Keratinocyte (primary cell): ENCODE data around the gene ACVR1. TPM values are rescaled to one million over a fixed set of nuclear protein-coding genes. Genes with fewer than 3 reads are reported as not detected.

ENCODE experiments used
- DNase-seq: peaks from one replicate; pipeline ENCODE4 v3.0.0-alpha.2; 2011; ENCODE audit warnings: low read depth, missing footprints, low spot score
- FAIRE-seq: peaks from 2 replicates; lab custom pipeline; 2011; peaks lifted over from hg19 to GRCh38; lab: Jason Lieb, UNC
- H2AFZ ChIP-seq: 2 replicates; pipeline ENCODE4 v1.6.0; 2012; ENCODE audit warnings: low read length, control low read depth, inconsistent platforms; ENCODE audit not compliant: control insufficient read depth
- H3K27ac ChIP-seq: 2 replicates; pipeline ENCODE4 v1.5.1; 2011; ENCODE audit warnings: low read length; ENCODE audit not compliant: control insufficient read depth, insufficient read depth
- H3K27me3 ChIP-seq: 3 replicates; pipeline ENCODE4 v1.6.0; 2011; ENCODE audit warnings: low read length; ENCODE audit not compliant: control insufficient read depth, insufficient read depth; ENCODE audit errors: extremely low read depth
- H3K36me3 ChIP-seq, 2 experiments: 2 replicates in 1 of 2; 3 replicates in 1 of 2; pipeline ENCODE4 v1.5.1; 2011; ENCODE audit warnings: low read length in 2 of 2, mild to moderate bottlenecking in 1 of 2; ENCODE audit not compliant: control insufficient read depth in 2 of 2, insufficient read depth in 2 of 2; ENCODE audit errors: extremely low read depth in 1 of 2
- H3K4me1 ChIP-seq: 3 replicates; pipeline ENCODE4 v1.5.1; 2011; ENCODE audit warnings: low read length; ENCODE audit not compliant: control insufficient read depth, insufficient read depth; ENCODE audit errors: extremely low read depth
- H3K4me2 ChIP-seq: 3 replicates; pipeline ENCODE4 v1.6.0; 2011; ENCODE audit warnings: low read depth, low read length; ENCODE audit not compliant: control insufficient read depth, insufficient read depth; ENCODE audit errors: extremely low read depth
- H3K4me3 ChIP-seq, 3 experiments: fragments of 200-600 bp in 1 of 3; sonication (generic) in 1 of 3; 2 replicates in 2 of 3; 3 replicates in 1 of 3; pipeline ENCODE4 v1.5.1; 2011 to 2016; ENCODE audit warnings: low read length in 3 of 3, mild to moderate bottlenecking in 3 of 3, control low read depth in 2 of 3, inconsistent platforms in 1 of 3, low read depth in 1 of 3, mixed read lengths in 1 of 3, mixed run types in 1 of 3, moderate library complexity in 1 of 3; ENCODE audit not compliant: control insufficient read depth in 2 of 3, insufficient read depth in 2 of 3; ENCODE audit errors: extremely low read depth in 1 of 3
- H3K79me2 ChIP-seq: 2 replicates; pipeline ENCODE4 v1.6.0; 2012; ENCODE audit warnings: low read length; ENCODE audit not compliant: control insufficient read depth, insufficient read depth
- H3K9ac ChIP-seq: 3 replicates; pipeline ENCODE4 v1.6.0; 2011; ENCODE audit warnings: low read length; ENCODE audit not compliant: control insufficient read depth, insufficient read depth; ENCODE audit errors: extremely low read depth
- H3K9me1 ChIP-seq: 3 replicates; pipeline ENCODE4 v1.6.0; 2011; ENCODE audit warnings: low read length; ENCODE audit not compliant: control insufficient read depth, insufficient read depth; ENCODE audit errors: extremely low read depth
- H3K9me3 ChIP-seq: 2 replicates; pipeline ENCODE4 v1.5.1; 2012; ENCODE audit warnings: low read depth, low read length; ENCODE audit not compliant: control insufficient read depth
- H4K20me1 ChIP-seq: 3 replicates; pipeline ENCODE4 v1.6.0; 2011; ENCODE audit warnings: low read length; ENCODE audit not compliant: control insufficient read depth, insufficient read depth; ENCODE audit errors: extremely low read depth
- EZH2 ChIP-seq: IDR thresholded peaks from one replicate; pipeline ENCODE4 v1.6.1; 2012; ENCODE audit warnings: inconsistent platforms, mild to moderate bottlenecking, low read length, moderate library complexity
- dilution Hi-C: fragments of 300-500 bp; cut with MboI; formaldehyde crosslinking; loops from one replicate; pipeline ENCODE4 v1.7.0; 2020; ENCODE audit warnings: low sequenced_read_pairs; ENCODE audit not compliant: extremely low pct_ligation_motif_present
- polyA plus RNA-seq, 5 experiments: library from polyadenylated mRNA; depleted of rRNA in 3 of 5; stranded (reverse) in 3 of 5; stranded (forward) in 1 of 5; unstranded in 1 of 5; fragments of >200 nt; gene quantifications; 1 replicate in 1 of 5; 2 replicates in 3 of 5; 3 replicates in 1 of 5; pipeline versions ENCODE4 v1.2.1 to v1.2.3, GENCODE V29; 2011 to 2012; ENCODE audit warnings: missing spikeins in 2 of 5, low read depth in 1 of 5, low replicate concordance in 1 of 5
- TF ChIP-seq, protein P1 (sequence below), 3 experiments: IDR thresholded peaks in 1 of 3; conservative IDR thresholded peaks in 1 of 3; optimal IDR thresholded peaks in 1 of 3; 2 replicates in 2 of 3; 3 replicates in 1 of 3; pipeline versions ENCODE3 to v1.5.1; 2011; ENCODE audit warnings: low read length in 3 of 3, mild to moderate bottlenecking in 3 of 3, moderate library complexity in 2 of 3, control low read depth in 1 of 3, inconsistent platforms in 1 of 3; ENCODE audit not compliant: insufficient read depth in 2 of 3; ENCODE audit errors: extremely low read depth in 1 of 3

Gene ACVR1
- polyA plus RNA-seq, 1 donor (not counting 4 experiments of a cell fraction or from before 2014, with no cell fraction given) = 30.8 TPM

DNA sequence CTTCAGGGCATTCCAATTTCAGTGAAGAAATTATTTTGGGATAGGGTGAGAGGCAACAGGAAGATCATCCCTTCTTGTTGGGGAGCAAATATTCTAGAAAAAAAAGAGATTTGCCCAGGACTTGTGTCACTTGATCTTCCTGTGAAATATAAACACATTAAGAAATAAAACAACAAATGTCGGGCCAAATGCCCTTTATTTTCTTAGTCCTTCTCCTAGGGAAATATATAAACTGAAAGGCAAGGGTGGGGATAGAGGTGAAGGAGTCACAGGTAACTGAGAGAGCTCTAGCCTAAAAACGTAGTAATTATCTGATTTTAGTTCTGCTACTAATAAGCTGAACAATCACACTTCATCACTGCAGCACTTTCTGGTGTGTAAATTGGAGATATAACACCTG, 142.9 kb downstream of the ACVR1 start:
- FAIRE-seq (no peak), DNase-seq (no peak)
- no peaks in the 10 kb centered on the region for H4K20me1 ChIP-seq
- dilution Hi-C loops = no loop called here
- H3K9me1 ChIP-seq = no peaks in the 10 kb centered on the region
- H2AFZ ChIP-seq = no peak overlapping the region
- no peaks in the 10 kb centered on the region for H3K9me3 ChIP-seq
- no peaks in the 10 kb centered on the region for H3K27me3 ChIP-seq
- H3K4me2 ChIP-seq = no peak overlapping the region
- TF ChIP-seq, protein P1, sequence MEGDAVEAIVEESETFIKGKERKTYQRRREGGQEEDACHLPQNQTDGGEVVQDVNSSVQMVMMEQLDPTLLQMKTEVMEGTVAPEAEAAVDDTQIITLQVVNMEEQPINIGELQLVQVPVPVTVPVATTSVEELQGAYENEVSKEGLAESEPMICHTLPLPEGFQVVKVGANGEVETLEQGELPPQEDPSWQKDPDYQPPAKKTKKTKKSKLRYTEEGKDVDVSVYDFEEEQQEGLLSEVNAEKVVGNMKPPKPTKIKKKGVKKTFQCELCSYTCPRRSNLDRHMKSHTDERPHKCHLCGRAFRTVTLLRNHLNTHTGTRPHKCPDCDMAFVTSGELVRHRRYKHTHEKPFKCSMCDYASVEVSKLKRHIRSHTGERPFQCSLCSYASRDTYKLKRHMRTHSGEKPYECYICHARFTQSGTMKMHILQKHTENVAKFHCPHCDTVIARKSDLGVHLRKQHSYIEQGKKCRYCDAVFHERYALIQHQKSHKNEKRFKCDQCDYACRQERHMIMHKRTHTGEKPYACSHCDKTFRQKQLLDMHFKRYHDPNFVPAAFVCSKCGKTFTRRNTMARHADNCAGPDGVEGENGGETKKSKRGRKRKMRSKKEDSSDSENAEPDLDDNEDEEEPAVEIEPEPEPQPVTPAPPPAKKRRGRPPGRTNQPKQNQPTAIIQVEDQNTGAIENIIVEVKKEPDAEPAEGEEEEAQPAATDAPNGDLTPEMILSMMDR (optimal IDR thresholded peaks at IDR 0.05 in 1 of 3, IDR thresholded peaks at IDR 0.05 in 1 of 3, conservative IDR thresholded peaks at IDR 0.05 in 1 of 3; ENCODE audit: extremely low read depth in 1 of 3, insufficient read depth in 2 of 3, low read length in 3 of 3) = no peak
- TF ChIP-seq EZH2 = no peak
- no peaks in the 10 kb centered on the region for H3K79me2 ChIP-seq
- H3K36me3 ChIP-seq = peaks cover 9 to 12% of the 10 kb centered on the region in 2 experiments
- H3K9ac ChIP-seq = no peak overlapping the region
- H3K27ac ChIP-seq = no peak overlapping the region
- no peaks in the 10 kb centered on the region for H3K4me1 ChIP-seq
- H3K4me3 ChIP-seq = no peak overlapping the region

DNA sequence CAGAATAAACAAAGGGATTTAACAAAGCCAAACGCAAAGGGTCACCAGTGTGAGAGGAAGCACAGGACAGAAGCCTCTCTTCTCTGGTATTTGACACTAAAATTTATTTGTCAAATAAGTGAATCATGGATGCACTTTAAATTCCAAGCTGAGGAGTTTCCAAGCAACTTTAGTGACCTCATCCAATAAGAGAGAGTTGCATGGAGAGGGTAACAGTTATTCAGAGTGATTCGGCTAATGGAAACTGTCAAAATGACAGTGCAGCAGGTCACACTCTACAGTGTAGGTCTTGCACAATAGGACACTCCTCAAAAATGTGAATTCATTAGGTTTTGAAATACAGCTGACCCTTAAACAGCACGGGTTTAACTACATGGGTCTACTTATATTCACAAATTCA, 143.5 kb downstream of the ACVR1 start:
- FAIRE-seq (no peak), DNase-seq (no peak)
- H3K27ac ChIP-seq = no peak overlapping the region
- H3K4me1 ChIP-seq = no peaks in the 10 kb centered on the region
- no peak overlapping the region for H3K9ac ChIP-seq
- peaks cover 9 to 12% of the 10 kb centered on the region in 2 experiments for H3K36me3 ChIP-seq
- H3K4me3 ChIP-seq = no peak overlapping the region
- H3K9me3 ChIP-seq = no peaks in the 10 kb centered on the region
- no peak overlapping the region for H3K4me2 ChIP-seq
- H3K27me3 ChIP-seq = no peaks in the 10 kb centered on the region
- dilution Hi-C loops = no loop called here
- H4K20me1 ChIP-seq = no peaks in the 10 kb centered on the region
- H3K9me1 ChIP-seq = no peaks in the 10 kb centered on the region
- no peaks in the 10 kb centered on the region for H3K79me2 ChIP-seq
- no peak for TF ChIP-seq EZH2
- TF ChIP-seq, protein P1 (optimal IDR thresholded peaks at IDR 0.05 in 1 of 3, IDR thresholded peaks at IDR 0.05 in 1 of 3, conservative IDR thresholded peaks at IDR 0.05 in 1 of 3; ENCODE audit: extremely low read depth in 1 of 3, insufficient read depth in 2 of 3, low read length in 3 of 3) = no peak
- no peak overlapping the region for H2AFZ ChIP-seq
